ENCODE data around the gene TMEM135. TPM values are rescaled to one million over a fixed set of nuclear protein-coding genes. Genes with fewer than 3 reads are reported as not detected.

The TMEM135 gene
- total RNA-seq, 1 donor from 2014 or later = 16.4 TPM

GRCh38 chr11:87120937-87121336 is 83.2 kb downstream of the TMEM135 start:
- H3K27ac ChIP-seq (replicated peaks) = no peak overlapping the region
- H3K27me3 ChIP-seq (ENCODE audit: low read depth) = no peaks in the 10 kb centered on the region
- intact Hi-C loops (cut with micrococcal nuclease) = no loop called here
- peaks cover 12% of the 10 kb centered on the region for H3K4me1 ChIP-seq
- no peaks in the 10 kb centered on the region for H3K36me3 ChIP-seq
- no peak for TF ChIP-seq CTCF (IDR thresholded peaks at IDR 0.05; ENCODE audit: borderline replicate concordance)
- no peaks in the 10 kb centered on the region for H3K9me3 ChIP-seq (replicated peaks)
- DNase-seq = no peak
- H3K4me3 ChIP-seq = no peak overlapping the region

GRCh38 chr11:87122852-87123251 is 85.1 kb downstream of the TMEM135 start:
- no peak for TF ChIP-seq CTCF (IDR thresholded peaks at IDR 0.05; ENCODE audit: borderline replicate concordance)
- Histone ChIP-seq H3K27ac (replicated peaks) (no peak overlapping the region), H3K27me3 (ENCODE audit: low read depth) (no peaks in the 10 kb centered on the region), H3K9me3 (replicated peaks) (no peaks in the 10 kb centered on the region), H3K4me3 (no peak overlapping the region), H3K4me1 (peaks cover 12% of the 10 kb centered on the region), H3K36me3 (no peaks in the 10 kb centered on the region)
- DNase-seq = no peak
- intact Hi-C loops (cut with micrococcal nuclease) = no loop called here

DNA sequence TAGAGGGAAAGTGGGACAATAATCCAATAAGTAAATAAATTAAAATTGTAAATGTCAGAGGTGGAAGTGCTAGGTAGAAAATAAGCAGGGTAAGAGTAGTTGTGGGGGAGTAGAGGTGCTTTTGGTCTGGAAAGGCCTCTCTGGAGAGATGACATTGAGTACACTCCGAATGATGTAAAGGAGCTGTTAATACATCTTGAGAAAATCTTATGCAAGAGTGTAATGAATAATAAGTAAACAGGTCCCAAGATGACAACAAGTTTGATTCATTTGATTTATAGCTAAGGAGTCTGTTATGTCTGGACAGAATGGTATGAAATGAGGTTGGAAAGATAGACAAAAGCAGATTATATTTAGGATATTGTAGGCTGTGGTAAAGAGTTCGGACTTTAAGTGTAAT is 87.5 kb downstream of the TMEM135 start:
- no peaks in the 10 kb centered on the region for H3K27me3 ChIP-seq (ENCODE audit: low read depth)
- no peaks in the 10 kb centered on the region for H3K9me3 ChIP-seq (replicated peaks)
- peaks cover 12% of the 10 kb centered on the region for H3K4me1 ChIP-seq
- H3K27ac ChIP-seq (replicated peaks) = no peak overlapping the region
- H3K4me3 ChIP-seq = no peak overlapping the region
- intact Hi-C loops (cut with micrococcal nuclease) = no loop called here
- H3K36me3 ChIP-seq = no peaks in the 10 kb centered on the region
- no peak for TF ChIP-seq CTCF (IDR thresholded peaks at IDR 0.05; ENCODE audit: borderline replicate concordance)
- DNase-seq = no peak

DNA sequence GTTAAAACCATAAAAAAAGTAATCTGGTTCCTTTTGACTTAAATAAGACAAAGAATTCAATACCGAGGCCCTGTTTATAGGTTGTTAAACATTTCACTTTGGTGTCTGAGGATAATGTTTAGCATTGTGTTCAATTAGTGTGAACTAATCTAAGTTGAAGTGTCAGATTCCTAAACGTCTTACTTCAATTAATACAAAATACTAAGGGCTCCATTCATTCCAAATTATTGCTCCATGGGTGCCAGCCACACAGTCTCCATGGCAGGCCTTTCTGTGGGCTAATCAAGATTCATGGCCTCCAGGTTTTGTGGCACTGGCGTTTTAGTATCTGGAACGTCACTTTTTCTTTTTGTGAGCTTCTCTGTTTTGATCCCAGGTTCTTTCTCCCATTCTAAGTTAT is 89.4 kb downstream of the TMEM135 start:
- intact Hi-C loops (cut with micrococcal nuclease) = no loop called here
- peaks cover 12% of the 10 kb centered on the region for H3K4me1 ChIP-seq

GRCh38 chr11:87128372-87128771 is 90.6 kb downstream of the TMEM135 start:
- Histone ChIP-seq H3K4me1 (peaks cover 12% of the 10 kb centered on the region), H3K27me3 (ENCODE audit: low read depth) (no peaks in the 10 kb centered on the region), H3K27ac (replicated peaks) (no peak overlapping the region), H3K36me3 (no peaks in the 10 kb centered on the region), H3K9me3 (replicated peaks) (no peaks in the 10 kb centered on the region), H3K4me3 (no peak overlapping the region)
- DNase-seq = no peak
- intact Hi-C loops (cut with micrococcal nuclease) = no loop called here
- TF ChIP-seq CTCF (IDR thresholded peaks at IDR 0.05; ENCODE audit: borderline replicate concordance) = no peak

More for the DNA sequence above, 89.4 kb downstream of the TMEM135 start:
- Histone ChIP-seq H3K27ac (replicated peaks) (no peak overlapping the region), H3K27me3 (ENCODE audit: low read depth) (no peaks in the 10 kb centered on the region), H3K4me3 (no peak overlapping the region), H3K36me3 (no peaks in the 10 kb centered on the region), H3K9me3 (replicated peaks) (no peaks in the 10 kb centered on the region)
- no peak for DNase-seq
- no peak for TF ChIP-seq CTCF (IDR thresholded peaks at IDR 0.05; ENCODE audit: borderline replicate concordance)
